Panc1 (cell line): ENCODE data around the gene CSMD2. TPM values are rescaled to one million over a fixed set of nuclear protein-coding genes. Genes with fewer than 3 reads are reported as not detected.

Experiments used
- ATAC-seq: fragments of 200-7000 bp; cut with Tn5 transposase; 2 replicates; pipeline ENCODE4 v1.9.1; 2020; ENCODE audit warnings: mild to moderate bottlenecking, moderate library complexity
- BruUV-seq: library from RNA; stranded (reverse); fragments of 400-500 nt; replicated peaks from 2 replicates; lab custom pipeline; 2021; lab: Mats Ljungman, UMichigan
- CTCF ChIA-PET: fragments of 300-600 bp; sonication (Branson Sonifier 250); formaldehyde crosslinking; loops from one replicate; lab custom pipeline; 2022; ENCODE audit warnings: antibody characterized with exemption; lab: Charles Lee
- POLR2A ChIA-PET: fragments of 300-600 bp; sonication (Branson Sonifier 250); formaldehyde crosslinking; loops from one replicate; lab custom pipeline; 2022; ENCODE audit warnings: antibody characterized with exemption; lab: Charles Lee
- DNase-seq: peaks from one replicate; pipeline ENCODE4 v3.0.0-alpha.2; 2010; ENCODE audit warnings: low read depth, low spot score
- H3K27ac ChIP-seq: 2 replicates; pipeline ENCODE4 v1.5.1; 2011; ENCODE audit warnings: mild to moderate bottlenecking, low read length, inconsistent platforms
- H3K27me3 ChIP-seq: fragments of 200-500 bp; sonication (Bioruptor generic); 2 replicates; pipeline ENCODE4 v1.6.0; 2014; ENCODE audit warnings: low read length, inconsistent platforms; ENCODE audit not compliant: control insufficient read depth, insufficient read depth
- H3K36me3 ChIP-seq: fragments of 200-500 bp; sonication (Bioruptor generic); 2 replicates; pipeline ENCODE4 v1.5.1; 2014; ENCODE audit warnings: inconsistent platforms, mild to moderate bottlenecking, low read length, moderate library complexity; ENCODE audit not compliant: control insufficient read depth, insufficient read depth
- H3K4me1 ChIP-seq: 2 replicates; pipeline ENCODE4 v1.5.1; 2011; ENCODE audit warnings: inconsistent platforms, mild to moderate bottlenecking, low read length, moderate library complexity; ENCODE audit not compliant: control insufficient read depth, insufficient read depth
- H3K4me3 ChIP-seq, 2 experiments: 2 replicates each; pipeline ENCODE4 v1.5.1; 2011 to 2012; ENCODE audit warnings: low read depth in 2 of 2, low read length in 2 of 2, mild to moderate bottlenecking in 2 of 2, inconsistent platforms in 1 of 2, moderate library complexity in 1 of 2
- H3K9me3 ChIP-seq: fragments of 200-500 bp; sonication (Bioruptor generic); 2 replicates; pipeline ENCODE4 v1.5.1; 2014; ENCODE audit warnings: low read depth, mild to moderate bottlenecking, inconsistent platforms, low read length, moderate library complexity; ENCODE audit not compliant: control insufficient read depth, insufficient read depth
- CTCF ChIP-seq: fragments of 450-650 bp; IDR thresholded peaks from 2 replicates; pipeline ENCODE4 v1.5.1; 2017; ENCODE audit warnings: mild to moderate bottlenecking
- POLR2AphosphoS5 ChIP-seq: IDR thresholded peaks from 2 replicates; pipeline ENCODE4 v1.6.1; 2012; ENCODE audit warnings: mild to moderate bottlenecking, low read depth, low read length, moderate library complexity
- REST ChIP-seq, 2 experiments: IDR thresholded peaks; 2 replicates each; pipeline ENCODE4 v1.6.1; 2011 to 2012; ENCODE audit warnings: low read depth in 2 of 2, control low read depth in 1 of 2, low read length in 1 of 2, mild to moderate bottlenecking in 1 of 2, moderate library complexity in 1 of 2; ENCODE audit not compliant: insufficient read depth in 1 of 2
- SIN3A ChIP-seq: IDR thresholded peaks from 2 replicates; pipeline ENCODE4 v1.6.1; 2012; ENCODE audit warnings: low read depth, mild to moderate bottlenecking, low read length, moderate library complexity, borderline replicate concordance; ENCODE audit not compliant: insufficient read depth
- TCF7L2 ChIP-seq: IDR thresholded peaks from 2 replicates; pipeline ENCODE4 v1.6.1; 2011; ENCODE audit warnings: mild to moderate bottlenecking, low read depth, low read length, inconsistent platforms
- in situ Hi-C: cut with HindIII; loops from 2 replicates; pipeline ENCODE4 v1.10.0; 2016; ENCODE audit warnings: low sequenced_read_pairs, low pct_unique_long_range_greater_than_20kb
- intact Hi-C: fragments of 100-400 bp; cut with micrococcal nuclease; formaldehyde crosslinking; loops from one replicate; pipeline ENCODE4 v1.10.0; 2022; ENCODE audit not compliant: unreplicated experiment
- total RNA-seq: library from RNA; stranded (reverse); gene quantifications from one replicate; pipeline ENCODE4 v1.2.1, GENCODE V29; 2021; ENCODE audit not compliant: unreplicated experiment

The CSMD2 gene
- total RNA-seq, 1 experiment from 2014 or later = not detected

- H3K27ac ChIP-seq = no peak overlapping the region
- DNase-seq (no peak), ATAC-seq (no peak)
- no peaks in the 10 kb centered on the region for H3K4me1 ChIP-seq
- intact Hi-C loops = no loop called here
- BruUV-seq = no TSS peak
- ChIA-PET CTCF (no interaction called here), POLR2A (no interaction called here)
- H3K27me3 ChIP-seq = no peaks in the 10 kb centered on the region; the same call in 1 of the 2 replicates
- no peaks in the 10 kb centered on the region for H3K9me3 ChIP-seq
- no peak for TF ChIP-seq CTCF
- TF ChIP-seq SIN3A = no peak
- no peak for TF ChIP-seq TCF7L2
- TF ChIP-seq POLR2AphosphoS5 = no peak
- no peak for TF ChIP-seq REST (IDR thresholded peaks at IDR 0.05; ENCODE audit: insufficient read depth in 1 of 2, low read depth in 2 of 2, low read length in 1 of 2)
- no peaks in the 10 kb centered on the region for H3K36me3 ChIP-seq
- no peak overlapping the region for H3K4me3 ChIP-seq
- in situ Hi-C loops = no loop called here
Measured at GRCh38 chr1:34127006-34128000, 37.7 kb downstream of the CSMD2 start.

- BruUV-seq = no TSS peak
- Histone ChIP-seq H3K9me3 (no peaks in the 10 kb centered on the region), H3K27me3 (no peaks in the 10 kb centered on the region; the same call in 1 of the 2 replicates), H3K4me3 (no peak overlapping the region), H3K36me3 (no peaks in the 10 kb centered on the region), H3K27ac (no peak overlapping the region), H3K4me1 (no peaks in the 10 kb centered on the region)
- in situ Hi-C loops = no loop called here
- TF ChIP-seq TCF7L2 (no peak), CTCF (no peak)
- intact Hi-C loops = no loop called here
- POLR2A ChIA-PET = no interaction called here
- ATAC-seq = no peak
- CTCF ChIA-PET = no interaction called here
- DNase-seq = no peak
Measured at GRCh38 chr1:34126486-34126885, 38.5 kb downstream of the CSMD2 start.
